NCI-H2081 treated with DMSO at 0.1 percent for 48 hours (cell line): ENCODE results near the gene MON1A.

ENCODE experiments used
- DNase-seq: peaks from one replicate; lab custom pipeline; 2025; lab: John Stamatoyannopoulos, UW

Gene MON1A

DNA sequence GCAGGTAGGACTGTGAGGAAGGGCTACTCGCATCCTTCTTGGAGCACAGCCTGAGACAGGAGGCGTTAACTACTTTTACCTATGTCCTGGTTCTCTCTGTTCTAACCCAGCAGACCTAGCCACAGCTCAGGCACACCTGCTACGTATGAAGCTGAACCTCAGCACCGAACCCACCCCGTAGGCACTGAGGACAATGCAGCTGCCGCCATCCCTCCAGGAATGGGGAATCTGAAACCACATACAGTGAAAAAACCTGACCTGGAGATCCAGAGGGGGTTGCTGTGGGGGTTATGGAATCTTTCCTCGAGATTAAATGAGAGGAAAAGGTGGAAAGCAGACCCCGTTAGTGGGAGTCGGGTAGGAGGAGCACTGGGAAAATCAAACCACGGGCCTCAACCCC lies 40.3 kb downstream of the MON1A start:
- no peak for DNase-seq

DNA sequence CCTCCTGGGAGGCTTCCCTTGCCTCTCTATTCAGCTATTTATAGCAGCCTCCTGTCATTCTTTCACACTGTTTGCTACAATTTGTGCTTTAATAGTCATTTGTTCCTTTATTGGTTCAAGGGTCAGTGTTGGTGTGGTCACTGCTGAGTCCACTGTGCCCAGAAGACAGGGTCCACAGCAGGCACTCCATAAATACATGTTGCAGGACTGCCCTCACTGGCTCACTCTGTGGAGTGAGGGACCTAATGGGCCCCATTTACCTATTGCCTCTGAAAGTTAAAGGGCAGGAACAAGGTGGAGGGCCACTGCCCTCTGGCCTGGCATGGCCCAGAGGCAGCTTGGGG lies 42.7 kb downstream of the MON1A start:
- no peak for DNase-seq

DNA sequence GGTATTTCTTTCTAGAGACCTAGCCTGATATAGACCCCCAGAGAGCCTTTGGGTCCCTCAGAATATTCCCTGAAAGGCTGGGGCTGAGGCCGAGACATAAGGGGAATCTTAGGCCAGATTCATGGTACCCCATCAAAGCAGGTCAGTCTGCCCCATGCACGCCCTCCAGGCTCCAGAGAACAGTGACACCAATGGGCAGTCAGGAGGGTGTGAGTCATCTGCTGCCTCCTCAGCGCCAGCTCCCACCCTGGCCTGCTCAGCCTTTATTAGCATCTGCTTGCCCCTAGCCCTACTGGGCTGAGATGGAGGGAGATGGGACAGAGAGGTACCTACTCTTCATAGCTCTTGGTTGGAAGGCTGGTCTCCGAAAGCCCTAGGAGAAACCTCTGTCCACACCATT lies 45.6 kb downstream of the MON1A start:
- no peak for DNase-seq

DNA sequence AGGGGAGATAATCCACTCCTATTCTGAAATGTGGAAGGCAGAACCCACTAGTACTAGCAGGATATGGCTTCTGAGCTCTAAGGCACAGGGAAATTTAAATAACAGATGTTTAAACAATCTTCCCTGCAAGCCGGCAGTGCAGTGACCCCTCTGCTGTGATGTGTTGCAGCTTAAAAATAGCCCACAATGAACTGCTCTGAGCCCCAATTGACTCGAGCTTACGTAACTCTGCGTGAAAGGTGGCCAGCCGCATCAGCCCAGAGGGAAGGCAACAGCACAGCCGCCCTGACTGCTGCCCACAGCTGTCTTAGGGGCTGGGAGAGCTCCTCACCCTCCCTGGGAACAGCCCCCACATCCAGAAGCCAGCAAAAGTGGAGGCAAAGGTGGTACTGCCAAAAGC lies 47.4 kb downstream of the MON1A start:
- DNase-seq = no peak

DNA sequence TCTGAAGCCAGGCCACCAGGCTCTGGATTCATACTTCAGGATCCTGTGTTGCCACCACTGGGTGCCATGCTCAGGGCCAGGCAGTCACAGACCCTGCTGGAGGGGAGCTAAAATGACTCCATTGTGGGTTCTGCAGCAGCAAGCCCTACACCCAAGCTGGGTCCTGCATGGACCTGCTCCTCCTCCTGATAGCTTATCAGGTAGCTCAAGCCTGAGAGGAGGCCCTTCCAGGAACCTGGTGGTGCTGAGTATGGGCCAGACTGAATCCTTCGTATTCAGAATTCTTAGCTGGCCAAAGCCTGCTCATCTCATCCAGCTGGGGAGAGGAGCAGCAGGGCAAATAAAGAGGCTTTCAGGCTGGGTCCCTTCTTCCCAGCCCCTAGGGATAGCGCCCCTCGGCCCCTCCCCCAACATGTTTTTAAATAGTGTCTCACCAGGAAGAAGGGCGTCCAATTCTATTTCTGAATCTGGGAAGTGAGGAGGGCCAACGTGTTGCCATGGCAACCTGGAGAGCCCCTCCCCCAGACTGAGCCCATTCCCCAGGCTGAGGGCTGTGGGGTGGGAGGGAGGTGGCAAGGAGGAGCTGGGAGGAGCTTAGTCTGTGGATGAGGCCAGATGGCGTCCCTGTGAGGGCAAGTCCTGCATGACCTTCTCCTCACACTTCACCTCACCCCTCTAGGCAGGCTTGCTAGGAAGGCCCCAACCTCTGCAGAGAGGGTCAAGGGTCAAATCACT lies 48.9 kb downstream of the MON1A start:
- DNase-seq = no peak

DNA sequence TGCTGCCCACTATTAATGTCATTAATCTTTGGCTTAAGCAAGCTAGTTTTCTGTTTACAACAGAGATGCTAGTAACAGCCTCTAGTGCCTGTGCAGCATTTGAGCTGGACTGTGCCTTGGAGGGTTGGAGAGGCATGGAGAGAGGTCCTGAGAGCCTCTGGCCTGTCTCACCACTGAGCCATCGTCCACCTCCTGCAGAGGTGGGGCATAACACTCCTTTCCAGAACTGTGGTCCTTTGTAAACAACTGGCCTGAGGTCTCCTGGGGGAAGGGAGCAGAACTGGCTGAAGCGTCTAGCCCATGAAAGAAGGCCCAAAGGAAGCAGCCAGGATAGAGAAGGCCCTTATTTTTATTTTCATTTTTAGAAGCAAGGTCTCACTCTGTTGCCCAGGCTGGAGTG lies 49.9 kb downstream of the MON1A start:
- no peak for DNase-seq

DNA sequence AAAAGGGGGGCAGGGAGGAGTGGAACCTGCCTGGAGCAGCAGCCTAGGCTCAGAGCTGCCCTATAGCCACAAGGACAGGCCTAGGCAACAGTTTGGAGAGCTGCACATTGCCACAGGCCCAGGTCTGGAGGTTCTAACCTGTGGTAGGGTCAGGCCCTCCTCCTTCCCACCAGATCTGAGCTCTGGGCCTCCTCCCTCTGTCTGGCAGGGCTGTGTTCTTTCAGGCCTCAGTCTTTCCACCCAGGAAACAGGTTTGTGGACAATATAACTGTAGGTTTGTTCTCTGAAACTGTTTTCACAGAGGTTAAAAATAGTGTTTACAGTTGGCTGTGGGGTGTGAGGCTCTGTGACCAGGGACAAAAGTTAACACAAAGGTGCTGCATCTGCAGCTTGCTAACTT lies 50.9 kb downstream of the MON1A start:
- no peak for DNase-seq

DNA sequence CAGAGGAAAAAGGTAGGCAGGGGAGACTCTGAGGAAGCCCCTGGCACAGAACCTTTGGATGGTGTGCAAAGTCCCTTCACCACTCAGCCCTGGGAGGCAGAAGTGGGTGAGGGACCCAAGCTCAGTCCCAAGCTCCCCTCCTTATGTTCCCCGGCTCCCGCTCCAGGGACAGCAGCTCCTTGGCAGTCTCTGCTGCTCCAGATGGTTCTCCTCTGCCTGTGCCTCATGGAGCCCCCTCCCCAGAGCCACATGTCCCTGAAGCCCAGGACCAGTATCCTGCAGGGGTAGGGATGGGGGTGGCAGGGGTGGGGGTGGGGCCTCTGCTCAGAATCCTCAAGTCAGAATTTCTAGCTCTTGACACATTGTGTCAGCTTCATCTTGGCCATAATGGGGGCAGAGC lies 51.9 kb downstream of the MON1A start:
- DNase-seq = no peak

DNA sequence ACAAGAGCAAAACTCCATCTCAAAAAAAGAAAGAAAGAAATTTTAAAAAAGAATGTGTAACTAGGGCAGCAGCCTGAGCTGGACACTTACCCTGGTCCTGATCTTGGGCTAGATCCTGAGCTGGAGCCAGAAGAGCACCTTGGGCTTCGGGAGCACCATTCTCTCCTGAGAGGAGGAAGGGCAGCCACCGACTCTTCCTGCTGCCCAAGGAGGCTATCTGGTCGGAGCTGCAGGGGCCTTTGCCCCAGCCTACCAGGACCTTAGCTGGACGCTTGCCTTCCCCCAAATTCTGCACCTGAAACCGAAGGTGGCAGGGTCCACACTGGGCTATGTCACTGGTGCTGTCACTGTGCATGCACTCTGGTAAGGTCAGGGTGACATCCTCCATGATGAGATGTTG lies 53.0 kb downstream of the MON1A start:
- DNase-seq = no peak

DNA sequence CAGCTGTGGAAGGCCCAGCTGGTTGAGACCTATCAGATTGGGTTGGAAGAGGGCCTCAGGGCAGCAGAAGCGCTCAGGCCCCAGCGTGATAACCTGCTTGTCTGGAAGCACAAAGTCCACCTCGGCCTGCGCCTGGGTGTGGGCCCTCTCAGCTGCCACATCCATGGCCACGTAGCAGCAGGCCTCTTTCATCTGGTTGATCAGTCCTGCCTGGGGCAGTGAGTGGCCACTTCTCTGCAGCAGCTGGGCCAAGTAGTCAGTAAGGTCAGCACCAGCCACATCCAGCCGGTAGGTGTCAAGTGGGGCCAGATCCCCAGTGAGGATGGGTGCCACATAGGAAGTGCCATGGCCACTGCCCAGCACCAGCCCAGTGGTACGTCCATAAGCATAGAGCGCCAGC lies 56.0 kb downstream of the MON1A start:
- no peak for DNase-seq

DNA sequence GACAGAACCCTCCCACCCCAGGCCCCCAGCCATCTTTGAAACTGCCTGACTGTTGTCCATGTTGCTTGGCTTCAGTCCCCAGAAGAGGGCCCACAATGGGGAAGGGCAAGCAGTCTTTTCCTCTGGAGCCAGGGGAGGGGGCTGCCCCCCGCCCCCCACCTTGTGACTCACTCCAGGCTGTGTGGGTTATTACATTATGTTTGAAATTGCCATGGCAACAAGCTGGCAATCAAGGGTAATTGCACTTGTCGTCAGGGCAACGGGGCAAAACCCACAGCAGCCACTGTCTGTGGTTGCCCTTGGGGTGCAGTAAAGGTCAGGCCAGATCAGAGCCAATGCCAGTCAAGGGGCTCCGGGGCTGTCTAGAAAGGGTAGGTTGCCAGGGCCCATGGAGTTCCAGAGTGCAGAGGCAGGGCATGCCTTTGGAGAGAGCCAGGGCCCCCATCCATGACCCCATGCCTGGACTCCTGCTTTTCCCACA lies 56.8 kb downstream of the MON1A start:
- DNase-seq = no peak

DNA sequence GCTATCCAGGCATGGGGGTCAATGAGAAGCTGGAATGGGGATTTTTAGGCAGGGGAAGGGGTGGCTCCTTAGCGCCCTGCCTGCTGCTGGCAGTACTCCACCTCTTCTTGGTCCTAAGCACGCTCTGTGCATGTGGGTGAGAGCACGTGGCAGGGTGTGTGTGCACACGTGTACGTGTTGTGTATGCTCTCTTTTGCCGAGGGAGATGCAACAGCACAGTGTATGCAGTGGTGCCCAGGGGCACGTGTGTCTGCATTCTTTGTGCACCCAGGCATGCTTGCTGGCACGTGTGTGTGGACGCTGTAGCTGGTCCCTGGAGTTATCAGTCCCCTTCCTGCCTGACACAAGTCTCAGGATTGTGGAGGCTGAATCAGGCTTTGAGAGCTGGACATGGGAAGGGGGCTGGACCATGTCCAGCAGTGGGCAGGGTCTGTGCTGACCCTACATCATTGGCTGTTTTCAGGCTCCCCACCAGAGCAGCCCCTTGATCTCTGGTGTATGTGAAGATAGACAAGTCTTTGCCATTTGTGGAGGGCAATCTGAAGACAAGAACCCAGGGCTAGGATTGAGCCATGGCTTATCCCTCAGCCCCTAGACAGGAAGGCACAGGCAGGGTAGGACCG lies 58.0 kb downstream of the MON1A start:
- DNase-seq = no peak

DNA sequence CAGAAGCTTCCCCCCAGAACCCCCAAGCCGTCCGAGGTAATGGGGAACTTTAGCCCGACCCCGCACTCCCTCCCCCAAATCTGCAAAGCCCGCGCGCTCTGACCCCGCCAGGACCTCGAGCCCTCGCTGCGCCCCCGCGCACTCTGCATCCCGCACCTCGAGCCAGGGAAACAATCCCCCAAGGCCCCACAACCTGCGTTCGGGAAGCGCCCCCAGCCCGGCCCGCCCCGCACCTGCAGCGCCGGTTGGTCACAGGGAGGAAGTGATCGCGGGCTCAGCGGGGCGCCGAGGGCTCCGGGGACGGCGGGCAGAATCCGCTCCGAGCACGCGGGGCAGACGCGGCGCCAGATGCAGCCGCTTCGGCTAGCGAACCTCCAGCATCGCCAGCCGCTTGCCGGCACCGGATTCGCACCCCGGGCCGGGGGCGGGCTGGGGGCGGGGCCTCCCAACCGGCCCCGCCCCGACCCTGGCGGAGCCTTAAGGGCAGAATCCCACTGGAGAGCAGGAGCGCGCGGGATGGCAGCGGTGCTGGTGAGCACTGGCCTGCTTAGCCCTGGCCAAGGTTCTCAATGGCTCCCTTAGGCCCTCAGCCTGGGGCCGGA lies 60.0 kb downstream of the MON1A start, which contains the start of gene CAMKV:
CAMKV (minus strand) TSS at position 382 of the 602 bp plus-strand sequence. CDS start 7,518 bp downstream, outside the sequence.
- DNase-seq = no peak

DNA sequence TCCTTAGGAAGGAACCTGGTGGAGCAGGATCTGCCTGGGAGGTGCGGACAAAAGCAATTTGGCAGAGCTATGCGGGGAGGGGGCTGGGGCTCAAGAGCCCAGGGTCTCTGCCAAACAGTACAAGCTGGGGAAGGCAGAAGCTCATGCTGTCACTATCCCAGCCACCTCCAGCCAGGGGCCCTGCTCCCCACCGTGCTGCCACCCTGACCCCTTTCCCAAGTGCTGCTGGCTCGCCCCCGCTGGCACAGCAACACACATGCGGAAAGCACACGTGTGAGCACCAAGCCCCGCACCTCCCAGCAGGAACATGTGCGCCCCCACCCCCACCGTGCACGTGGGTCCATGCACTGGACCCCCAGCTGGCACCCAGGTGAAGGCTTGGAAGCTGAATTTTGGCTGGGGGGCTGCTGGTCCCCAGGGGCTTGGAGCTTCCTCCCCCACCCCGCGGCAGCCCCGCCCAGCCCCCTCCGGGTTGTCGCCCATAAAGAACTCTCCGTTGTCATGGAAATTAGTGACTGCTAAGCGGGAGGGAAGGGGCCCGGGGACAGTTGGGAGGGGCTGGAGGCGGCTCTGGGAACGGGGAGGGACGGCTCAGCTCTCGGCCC lies 60.6 kb downstream of the MON1A start:
- DNase-seq = no peak

DNA sequence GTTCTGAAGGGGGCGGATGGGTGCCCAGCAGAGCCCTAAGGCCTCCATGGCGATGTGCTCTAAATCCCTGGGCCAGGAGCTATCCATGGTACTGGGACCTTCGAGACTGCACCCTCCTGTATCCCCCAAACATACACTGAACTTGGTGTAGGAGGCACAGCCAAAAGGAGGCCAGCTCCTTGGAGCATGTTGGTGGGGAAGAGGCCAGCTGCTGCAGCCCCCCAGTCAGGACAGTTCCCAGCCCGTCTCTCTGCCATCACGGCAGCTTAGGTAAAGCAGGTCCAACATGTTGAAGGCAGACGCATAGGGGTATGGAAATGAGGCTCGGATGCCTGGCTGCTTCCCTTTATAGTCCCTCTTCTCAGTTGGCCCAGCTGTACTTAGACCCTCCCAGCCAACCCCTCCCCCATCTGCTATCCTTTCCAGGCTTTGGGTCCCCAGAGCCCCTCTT lies 61.7 kb downstream of the MON1A start:
- DNase-seq = no peak

DNA sequence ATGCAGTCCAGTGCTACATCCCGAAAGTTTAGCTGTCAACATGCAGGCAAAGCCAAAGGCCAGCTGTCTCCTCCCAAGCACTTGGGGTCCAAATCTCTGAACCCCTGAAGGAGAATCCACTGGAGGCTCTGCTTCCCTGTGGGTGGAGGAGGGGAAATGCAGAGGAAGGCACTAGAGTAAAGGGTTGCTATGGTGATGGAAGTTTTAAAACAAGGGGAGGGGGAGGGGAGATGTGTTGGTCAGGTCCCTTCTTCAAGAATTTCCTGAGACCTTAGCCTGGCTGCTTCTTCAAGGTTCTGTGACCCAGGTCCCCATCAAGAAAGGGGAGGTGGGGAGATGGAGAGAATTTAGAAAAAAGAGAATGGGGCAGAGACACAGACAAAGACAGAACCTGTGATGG lies 62.2 kb downstream of the MON1A start:
- DNase-seq = no peak

DNA sequence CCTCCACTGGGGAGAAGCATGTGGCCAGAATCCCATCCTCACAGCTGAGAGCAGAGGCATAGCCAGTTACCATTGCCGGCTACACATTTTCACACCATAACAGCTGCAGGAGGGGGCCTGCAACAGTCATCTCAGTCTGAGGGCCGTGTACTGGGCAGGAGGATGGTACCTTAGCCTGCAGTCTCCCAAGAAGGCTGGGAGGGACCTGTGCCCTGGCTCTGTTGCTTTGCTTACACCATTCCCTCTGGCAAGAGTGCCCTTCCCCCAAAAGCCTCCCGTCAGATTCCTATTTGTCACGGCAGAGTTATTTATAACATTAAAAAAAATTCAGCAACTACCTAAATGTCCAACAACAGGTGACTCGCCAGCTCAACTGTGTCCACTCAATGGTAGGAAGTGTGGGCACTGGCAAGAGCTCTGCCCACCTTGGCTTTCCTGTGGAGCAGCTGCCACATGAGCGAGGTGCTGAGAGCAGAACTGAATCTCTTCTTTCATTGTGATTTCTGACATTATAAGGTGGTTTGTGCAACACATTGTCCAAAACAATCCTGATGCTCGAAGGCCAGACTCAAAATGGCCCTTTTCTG lies 64.3 kb downstream of the MON1A start:
- no peak for DNase-seq

DNA sequence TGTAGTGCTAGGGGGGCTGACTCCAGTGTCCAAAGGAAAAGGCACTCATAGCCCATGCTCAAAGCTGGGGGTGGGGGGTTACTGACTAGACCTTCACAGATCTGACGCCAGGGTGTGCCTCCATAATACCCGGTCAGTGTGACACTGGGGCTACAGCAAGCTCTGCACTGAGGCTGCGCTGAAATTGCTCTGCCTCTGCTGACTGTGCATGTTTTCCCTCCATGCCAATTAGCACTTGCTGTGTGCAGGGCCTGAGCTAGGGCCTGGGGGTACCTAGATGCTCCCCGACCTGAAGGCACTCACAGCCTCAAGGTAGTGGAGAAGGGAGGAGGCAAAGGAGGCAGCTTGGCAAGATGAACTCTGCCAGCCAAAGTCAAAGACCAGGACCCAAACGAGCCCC lies 65.1 kb downstream of the MON1A start:
- no peak for DNase-seq

DNA sequence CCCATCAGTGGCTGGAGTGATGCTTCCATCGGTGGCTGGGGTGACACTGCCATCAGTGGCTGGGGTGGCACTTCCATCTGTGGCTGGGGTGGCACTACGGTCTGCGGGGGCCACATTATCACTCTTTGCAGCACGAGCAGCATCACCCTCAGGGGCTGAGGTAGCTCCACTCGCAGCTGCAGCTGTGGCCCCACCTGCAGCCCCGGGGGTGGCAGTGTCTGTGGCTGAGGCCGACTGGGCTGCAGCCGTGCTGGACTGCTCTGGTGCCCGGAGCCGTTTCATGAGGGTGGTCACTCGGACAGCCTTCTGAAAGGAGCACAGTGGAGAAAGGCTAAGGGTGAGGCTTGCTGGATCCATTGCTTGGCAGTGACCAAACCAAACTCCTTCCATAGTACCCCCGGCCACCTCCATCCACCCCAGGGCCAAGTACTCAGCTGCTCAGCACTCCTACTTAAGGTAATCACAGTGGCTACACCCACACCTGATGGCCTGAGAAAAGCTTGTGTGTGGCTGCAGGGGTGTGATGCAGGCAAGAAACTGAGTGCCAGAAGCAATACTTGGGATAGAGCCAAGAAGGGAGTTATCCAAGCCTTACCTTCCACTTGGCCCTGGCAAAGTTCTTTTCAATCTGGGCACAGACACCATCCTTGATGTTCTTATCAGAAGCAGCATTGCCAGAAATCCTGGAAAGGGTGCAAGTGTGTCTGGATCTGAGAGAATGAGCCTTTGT lies 69.9 kb downstream of the MON1A start:
- no peak for DNase-seq
